Breast epithelium (tissue), 3 donors: ENCODE data around the gene KRT79.

ENCODE experiments used
- CTCF ChIP-seq, 3 donors: fragments of 450-650 bp; IDR thresholded peaks; one replicate each; pipeline ENCODE4 v1.5.1; 2016 to 2017; ENCODE audit warnings: antibody characterized with exemption in 3 of 3, mild to moderate bottlenecking in 3 of 3, moderate library complexity in 3 of 3
- POLR2A ChIP-seq: fragments of 450-650 bp; IDR thresholded peaks from one replicate; pipeline ENCODE4 v1.6.1; 2016; ENCODE audit warnings: antibody characterized with exemption, mild to moderate bottlenecking, moderate library complexity
- POLR2AphosphoS5 ChIP-seq, 3 donors: sonication (generic); formaldehyde crosslinking; IDR thresholded peaks; one replicate each; pipeline ENCODE4 v1.6.1; 2017; ENCODE audit warnings: antibody characterized with exemption in 3 of 3

GRCh38 chr12:52790427-52791270 lies 43.5 kb downstream of the KRT79 start:
- TF ChIP-seq CTCF (IDR thresholded peaks at IDR 0.05) (no peak), POLR2AphosphoS5 (IDR thresholded peaks at IDR 0.05) (no peak), POLR2A (no peak)
